Activated CD8-positive, alpha-beta memory T cell treated with anti-CD3 and anti-CD28 coated beads, Interleukin-2, amount 50 U/mL, for 48 hours (primary cell): ENCODE measurements around the gene DUOX2.

Experiments
- DNase-seq: peaks from one replicate; pipeline ENCODE4 v3.0.0-alpha.2; 2020

DUOX2 gene

DNA sequence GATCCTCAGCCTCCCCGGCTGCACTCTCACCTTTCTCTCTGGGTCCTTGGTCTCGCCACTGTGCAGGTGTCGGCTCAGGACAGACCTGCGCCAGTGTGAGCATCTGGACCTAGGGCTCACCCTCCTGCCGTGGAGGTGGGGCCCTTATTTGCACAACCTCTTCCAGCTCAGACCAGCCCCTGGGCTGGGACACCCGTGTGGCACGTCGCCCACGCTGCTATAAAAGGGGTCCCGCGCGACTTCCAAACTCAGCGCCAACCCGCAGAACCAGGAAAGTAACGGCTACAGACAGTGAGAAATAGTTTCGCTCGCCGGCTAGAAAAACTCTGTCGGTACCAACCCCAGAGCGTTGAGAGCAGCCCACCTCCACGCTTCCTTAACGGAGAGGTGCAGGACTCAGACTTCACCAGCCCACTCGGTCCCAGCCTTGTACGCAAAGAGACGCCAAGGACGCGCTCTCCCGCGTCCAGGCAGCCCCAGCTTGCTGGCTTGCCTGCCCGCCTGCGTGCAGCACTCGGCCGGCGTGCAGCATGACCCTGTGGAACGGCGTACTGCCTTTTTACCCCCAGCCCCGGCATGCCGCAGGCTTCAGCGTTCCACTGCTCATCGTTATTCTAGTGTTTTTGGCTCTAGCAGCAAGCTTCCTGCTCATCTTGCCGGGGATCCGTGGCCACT, at the start of gene DUOX2, which contains the start of gene DUOXA2:
Gene DUOX2, minus strand, starts transcription at position 97 of the 675 bp plus-strand sequence. CDS start 761 bp downstream, outside the sequence.
Gene DUOXA2, plus strand, starts transcription at position 251 of the 675 bp plus-strand sequence. Its CDS starts 280 bp downstream, at position 531.
- no peak for DNase-seq

DNA sequence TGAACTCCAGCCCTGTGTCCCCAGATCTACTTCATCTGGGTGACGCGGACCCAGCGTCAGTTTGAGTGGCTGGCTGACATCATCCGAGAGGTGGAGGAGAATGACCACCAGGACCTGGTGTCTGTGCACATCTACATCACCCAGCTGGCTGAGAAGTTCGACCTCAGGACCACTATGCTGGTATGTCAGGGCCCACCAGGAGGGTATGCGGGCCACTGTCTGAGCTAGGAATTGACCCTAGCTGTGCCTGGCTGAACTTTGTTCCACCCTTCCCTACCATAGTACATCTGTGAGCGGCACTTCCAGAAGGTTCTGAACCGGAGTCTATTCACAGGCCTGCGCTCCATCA, 49.5 kb upstream of the DUOX2 start:
- no peak for DNase-seq

DNA sequence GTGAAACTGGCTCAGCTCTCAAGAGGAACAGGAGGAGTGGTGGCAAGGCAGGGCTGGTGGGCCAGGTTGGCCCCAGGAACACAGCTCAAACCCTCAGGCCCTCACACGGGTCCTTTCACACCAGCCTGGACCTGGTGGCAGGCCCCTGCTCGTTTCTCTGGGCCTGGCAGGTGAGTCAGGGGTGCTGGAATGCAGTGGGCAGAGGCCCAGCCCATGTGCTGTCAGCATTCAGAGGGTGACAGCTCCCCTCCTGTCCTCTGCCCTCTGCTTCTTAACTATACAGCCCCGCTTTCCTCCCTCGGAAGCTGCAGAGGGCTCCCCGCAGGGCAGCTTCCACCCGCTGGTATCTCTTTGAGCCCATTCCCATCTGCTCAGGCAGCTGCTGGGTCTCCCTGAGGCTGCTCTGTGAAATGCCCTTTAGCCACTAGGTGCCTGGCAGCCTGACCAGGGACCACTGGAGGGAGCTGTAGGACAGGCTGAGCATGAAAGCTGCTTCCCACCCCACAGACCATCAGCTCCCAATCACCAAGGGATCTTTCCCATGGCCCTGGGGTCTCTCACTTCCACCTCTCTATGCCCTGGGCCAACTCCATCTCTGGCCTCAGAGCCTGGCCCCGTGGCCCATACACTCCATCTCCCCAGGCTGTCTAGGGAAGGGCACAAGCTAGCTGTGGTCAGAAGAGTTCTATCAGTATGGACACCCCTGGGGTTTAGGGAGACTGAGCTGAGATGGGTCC, 49.0 kb upstream of the DUOX2 start:
- peak; percentile 76 for DNase-seq

DNA sequence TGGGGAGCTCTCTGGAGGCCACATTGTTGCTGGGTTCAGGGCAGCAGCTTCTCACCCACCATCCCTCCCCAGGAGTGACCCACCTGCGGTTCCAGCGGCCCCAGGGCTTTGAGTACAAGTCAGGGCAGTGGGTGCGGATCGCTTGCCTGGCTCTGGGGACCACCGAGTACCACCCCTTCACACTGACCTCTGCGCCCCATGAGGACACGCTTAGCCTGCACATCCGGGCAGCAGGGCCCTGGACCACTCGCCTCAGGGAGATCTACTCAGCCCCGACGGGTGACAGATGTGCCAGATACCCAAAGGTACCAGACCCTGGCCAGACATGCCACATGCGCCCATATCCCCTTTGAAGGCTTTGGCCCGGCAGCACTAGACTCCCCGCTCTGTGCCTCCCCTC, 47.7 kb upstream of the DUOX2 start:
- DNase-seq = no peak

DNA sequence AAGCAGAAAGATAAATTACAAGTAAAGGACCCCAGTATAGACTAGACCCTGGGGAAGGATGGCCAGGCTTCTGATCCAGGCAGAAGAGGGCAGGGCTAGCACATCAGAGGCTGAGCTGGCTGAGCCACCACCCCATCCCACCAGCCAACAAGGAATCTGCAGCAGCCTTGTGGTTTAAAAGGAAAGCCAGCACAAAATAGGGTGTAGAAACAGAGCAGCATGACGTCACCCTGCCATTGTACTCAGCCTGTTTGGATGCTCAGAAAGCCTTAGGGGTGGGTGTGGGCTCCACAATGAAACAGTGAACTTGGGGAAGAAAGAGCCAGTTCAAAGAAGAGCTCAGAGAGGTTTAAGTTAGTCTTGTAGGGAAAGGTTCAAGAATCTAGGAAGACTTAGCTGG, 44.0 kb upstream of the DUOX2 start:
- DNase-seq = no peak

DNA sequence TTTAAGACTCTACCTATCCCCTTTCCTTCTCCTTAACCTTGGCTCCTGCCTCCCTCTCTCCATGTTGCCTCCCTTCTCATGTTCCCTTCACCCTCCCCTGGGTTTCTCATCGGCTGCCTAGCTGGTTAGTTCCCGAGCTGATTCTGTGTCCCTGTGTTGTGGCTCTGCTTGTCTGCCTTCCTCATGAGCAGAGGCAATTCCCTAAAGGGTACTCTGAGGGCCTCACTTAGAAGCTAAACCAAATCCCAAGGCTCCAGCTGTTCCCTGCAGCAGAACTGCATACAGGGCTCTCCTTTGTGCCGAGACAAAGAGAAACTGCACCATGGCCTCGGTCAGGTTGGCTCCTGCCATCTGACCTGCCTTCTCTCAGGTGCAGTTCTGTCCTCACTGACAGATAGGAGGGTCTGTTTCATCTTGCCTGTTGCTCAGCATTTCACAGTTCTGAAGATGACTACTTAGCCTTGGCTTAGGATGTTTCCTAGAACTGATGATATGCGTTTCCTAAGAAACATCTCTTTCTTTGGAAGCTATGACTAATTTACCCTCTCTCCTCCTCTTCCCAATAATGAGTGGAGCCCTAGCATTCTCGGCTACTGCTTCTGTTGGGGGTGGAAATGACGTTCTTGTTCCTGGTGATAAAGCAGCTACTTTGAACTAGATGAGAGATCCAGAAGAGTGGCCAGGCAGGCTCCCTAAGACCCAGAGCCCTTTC, 42.9 kb upstream of the DUOX2 start:
- no peak for DNase-seq

DNA sequence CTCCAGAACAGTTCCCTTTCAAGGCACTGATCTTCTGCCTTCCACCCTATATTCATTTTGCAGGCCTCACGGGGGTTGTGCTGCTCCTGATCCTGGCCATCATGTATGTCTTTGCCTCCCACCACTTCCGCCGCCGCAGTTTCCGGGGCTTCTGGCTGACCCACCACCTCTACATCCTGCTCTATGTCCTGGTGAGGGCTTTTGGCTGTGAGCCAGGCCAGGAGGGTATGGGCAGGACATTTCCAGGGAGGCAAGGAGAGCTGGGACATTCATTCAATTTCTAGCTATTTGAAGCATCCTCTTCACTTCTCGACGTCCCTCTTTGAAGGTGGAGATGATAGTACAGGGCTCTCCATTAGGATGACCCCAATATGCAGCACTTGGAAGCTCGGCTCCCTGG, 41.8 kb upstream of the DUOX2 start:
- DNase-seq = no peak

DNA sequence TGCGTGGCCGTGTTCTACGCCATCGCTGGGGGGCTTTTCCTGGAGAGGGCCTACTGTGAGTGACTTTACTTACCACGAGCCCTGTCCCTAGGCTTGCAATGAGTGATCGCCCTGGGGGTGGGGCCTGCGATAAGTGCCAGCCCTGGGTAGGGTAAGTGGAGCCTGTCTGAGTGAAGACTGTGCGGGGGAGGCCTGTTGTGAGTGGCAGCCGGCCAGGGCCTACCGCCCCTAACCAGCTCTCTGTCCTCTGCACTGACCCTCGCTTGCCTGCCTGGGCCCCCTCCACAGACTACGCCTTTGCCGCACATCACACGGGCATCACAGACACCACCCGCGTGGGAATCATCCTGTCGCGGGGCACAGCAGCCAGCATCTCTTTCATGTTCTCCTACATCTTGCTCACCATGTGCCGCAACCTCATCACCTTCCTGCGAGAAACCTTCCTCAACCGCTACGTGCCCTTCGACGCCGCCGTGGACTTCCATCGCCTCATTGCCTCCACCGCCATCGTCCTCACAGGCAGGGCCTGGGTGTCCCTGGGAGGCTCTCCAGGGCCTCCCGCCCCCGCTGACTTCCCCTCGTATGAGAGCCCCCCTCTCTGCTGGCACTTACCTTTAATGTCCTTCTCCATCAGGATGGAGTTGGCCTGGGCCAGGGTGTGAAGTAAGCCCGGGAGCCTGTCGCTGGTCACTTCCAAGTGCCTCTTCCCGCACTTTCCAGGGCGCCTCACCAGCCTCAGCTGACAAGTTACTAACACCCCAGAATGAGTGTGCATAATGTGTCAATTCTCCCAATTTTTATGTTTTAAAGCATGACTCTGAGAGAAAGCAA, 38.2 kb upstream of the DUOX2 start:
- no peak for DNase-seq

DNA sequence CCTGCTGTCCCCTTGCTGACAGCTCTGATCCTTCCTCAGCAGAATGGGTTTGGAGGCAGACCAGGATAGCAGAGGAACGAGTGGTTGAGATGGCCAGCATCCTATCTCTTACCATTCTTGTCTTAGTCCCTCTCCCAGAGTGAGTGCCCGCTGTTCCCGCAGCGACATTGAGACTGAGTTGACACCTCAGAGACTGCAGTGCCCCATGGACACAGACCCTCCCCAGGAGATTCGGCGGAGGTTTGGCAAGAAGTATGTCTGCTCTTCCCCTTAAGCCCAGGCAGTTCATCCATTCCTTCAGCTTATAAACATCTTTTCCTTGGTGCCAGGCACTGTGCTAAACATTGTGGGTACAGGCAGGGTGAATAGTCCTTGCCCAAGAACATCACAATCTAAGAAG, 37.0 kb upstream of the DUOX2 start:
- no peak for DNase-seq

DNA sequence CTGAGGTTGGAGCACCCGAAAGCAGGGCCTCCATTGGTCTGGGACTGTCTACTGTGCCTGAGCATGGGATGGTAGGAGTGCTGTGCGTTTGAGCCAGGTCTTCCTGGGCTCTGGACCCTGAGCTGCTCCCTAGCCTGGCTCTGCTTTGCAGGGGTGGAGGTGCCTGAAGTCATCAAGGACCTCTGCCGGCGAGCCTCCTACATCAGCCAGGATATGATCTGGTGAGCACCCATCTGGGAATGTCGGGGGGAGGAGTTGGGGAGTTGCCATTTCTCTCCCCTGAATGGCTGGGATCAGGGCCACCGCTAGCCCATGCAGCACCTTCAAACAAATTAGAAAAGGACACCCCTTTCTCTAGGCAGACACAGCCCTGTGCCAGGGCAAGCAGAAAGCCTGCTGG, 36.5 kb upstream of the DUOX2 start:
- no peak for DNase-seq

DNA sequence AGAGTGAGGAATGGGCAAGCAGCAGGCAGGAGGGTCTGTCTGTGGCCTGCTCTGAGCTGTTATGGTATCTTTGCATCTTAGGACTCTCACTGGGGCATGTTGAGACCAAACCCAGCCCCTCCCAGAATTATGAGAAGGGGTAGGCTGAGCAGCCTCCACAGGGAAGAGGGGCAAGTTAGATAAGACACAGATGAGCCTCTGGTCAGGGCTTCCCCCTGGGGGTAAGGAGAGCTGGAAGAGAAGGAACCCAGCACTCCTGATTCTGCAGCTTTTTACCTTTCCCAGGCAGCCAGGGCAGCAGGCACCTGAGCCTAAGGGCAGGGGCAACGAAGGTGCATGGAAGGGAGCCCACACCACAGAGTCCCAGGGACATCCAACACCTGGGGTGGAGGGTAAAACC, 35.1 kb upstream of the DUOX2 start:
- no peak for DNase-seq

DNA sequence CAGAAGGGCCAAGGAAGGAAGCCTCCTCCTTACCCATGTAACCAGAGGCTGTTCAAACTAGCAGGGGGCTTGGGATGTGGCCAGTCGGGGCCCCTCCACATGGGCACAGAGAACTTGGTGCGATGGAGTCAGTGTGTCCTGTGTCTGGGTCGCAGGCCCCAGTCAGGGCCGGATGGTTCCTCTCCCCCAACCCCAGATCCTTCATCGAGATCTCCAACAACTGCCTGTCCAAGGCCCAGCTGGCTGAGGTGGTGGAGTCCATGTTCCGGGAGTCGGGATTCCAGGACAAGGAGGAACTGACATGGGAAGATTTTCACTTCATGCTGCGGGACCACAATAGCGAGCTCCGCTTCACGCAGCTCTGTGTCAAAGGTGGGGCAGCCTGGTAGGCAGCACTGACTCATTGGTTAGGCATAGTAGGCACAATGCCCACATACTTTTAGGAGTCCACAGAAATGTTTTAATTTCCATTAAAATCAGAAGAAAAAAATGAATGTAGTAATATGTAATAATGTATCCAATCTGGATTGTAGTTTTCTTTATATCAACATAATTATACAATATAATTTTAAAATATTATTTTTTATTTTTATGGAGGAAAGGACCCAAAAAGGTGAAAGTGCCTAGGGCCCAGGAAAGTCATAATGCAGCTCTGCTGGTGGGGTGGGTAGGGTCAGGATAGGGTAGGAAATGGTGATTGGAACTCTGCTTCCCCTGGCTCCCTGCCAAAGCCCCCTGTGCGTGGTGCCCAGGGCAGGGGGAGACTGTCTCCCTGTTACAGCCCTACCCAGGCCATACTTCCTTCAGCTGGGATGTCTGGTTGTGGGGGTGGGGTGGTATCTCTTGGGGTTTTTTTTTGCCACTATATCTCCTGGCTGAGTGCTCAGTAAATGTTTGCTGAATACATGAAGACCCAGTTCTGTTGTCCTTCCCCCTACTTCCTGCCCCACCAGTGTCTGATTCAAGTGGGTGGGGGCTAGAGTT, 34.4 kb upstream of the DUOX2 start:
- no peak for DNase-seq

DNA sequence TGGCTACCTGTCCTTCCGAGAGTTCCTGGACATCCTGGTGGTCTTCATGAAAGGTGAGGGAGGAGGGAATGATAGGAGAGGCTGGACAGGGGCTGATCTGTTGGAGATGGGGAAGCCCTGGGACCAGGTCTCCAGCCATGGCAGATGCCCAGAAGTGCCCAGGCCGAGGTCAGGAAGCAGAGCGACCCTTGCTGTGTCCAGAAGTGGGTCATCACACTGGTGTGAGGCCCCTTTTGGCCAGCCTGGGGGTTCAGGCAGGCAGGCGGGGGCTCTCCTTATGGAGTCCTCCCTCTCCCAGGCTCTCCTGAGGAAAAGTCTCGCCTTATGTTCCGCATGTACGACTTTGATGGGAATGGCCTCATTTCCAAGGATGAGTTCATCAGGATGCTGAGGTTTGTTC, 33.6 kb upstream of the DUOX2 start:
- DNase-seq = no peak

DNA sequence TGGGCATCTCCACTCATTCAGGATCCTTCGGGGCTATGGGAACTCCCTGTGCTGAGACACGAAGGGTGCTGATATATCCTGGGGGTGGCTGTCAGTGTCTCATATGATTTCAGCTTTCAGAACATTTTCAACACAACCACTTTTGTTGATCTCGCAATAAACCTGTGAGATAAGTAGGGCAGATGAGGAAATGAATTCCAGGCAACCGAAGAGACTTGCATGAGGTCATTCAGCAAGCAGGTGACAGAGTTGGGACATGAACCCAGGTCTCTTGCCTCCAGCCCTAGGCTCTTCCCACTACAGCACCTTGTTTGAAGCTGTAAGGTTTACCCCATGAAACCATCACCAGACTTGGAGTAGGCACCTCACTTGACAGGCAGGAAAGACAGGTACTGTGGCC, 32.4 kb upstream of the DUOX2 start:
- no peak for DNase-seq

DNA sequence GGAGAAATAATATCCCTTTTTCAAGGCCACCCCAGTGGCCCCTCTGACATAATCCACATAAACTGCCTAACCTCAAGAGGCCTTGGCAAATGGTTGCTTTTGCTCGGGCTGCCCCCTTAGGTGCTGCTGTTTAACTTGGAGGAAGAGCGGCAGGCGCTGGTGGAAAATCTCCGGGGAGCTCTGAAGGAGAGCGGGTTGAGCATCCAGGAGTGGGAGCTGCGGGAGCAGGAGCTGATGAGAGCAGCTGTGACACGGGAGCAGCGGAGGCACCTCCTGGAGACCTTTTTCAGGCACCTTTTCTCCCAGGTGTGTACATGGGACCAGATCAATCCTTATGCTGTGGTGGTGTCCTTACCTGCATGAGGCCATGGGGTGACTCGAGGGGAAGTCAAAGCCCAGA, 30.8 kb upstream of the DUOX2 start:
- no peak for DNase-seq

DNA sequence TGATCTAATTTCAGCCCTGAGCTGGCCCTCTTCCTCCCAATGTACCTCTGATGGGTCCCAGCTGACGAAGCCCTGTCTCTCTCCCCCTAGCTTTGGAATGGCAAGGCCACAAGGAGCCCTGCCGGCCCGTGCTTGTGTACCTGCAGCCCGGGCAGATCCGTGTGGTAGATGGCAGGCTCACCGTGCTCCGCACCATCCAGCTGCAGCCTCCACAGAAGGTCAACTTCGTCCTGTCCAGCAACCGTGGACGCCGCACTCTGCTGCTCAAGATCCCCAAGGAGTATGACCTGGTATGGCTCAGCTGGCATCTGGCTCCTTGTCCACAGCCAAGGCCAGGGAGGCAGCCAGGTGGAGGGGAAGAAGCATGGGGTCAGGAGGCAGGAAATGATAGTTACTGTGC, 30.0 kb upstream of the DUOX2 start:
- DNase-seq = no peak

DNA sequence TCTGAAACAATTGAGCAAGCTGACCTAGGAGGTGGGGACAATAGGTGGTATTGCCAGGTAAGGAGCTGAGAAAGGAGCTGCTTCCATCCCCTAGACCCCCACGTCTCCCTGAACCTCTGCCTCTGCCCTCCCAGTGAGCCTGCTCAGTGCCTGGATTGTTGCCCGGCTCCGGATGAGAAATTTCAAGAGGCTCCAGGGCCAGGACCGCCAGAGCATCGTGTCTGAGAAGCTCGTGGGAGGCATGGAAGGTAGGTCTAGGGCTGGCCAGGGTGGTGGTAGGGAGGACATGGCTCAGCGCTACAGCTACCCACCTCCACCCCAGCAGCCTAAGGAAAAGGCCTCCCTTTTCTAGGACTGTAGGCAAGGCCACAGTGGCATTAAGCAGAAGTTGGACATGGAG, 29.1 kb upstream of the DUOX2 start:
- DNase-seq = no peak

DNA sequence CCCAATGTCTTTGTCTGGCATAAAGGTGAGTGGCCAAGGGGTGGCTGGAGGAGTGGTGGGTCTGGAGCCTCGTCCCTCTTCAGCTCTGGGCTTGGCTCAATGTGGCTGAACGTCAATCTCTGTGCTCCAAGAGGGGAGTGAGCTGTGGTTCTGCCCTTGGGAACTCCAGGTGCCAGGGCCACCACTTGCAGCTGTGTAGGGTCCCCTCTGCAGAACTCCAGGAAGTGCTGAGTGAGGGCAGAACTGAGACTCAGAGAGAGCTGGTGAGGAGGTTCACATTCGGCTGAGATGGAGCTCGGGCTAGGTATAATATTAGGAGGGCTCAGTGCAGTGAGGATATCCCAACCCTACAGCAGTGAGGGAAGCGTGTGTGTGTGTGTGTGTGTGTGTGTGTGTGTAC, 27.4 kb upstream of the DUOX2 start:
- DNase-seq = no peak

DNA sequence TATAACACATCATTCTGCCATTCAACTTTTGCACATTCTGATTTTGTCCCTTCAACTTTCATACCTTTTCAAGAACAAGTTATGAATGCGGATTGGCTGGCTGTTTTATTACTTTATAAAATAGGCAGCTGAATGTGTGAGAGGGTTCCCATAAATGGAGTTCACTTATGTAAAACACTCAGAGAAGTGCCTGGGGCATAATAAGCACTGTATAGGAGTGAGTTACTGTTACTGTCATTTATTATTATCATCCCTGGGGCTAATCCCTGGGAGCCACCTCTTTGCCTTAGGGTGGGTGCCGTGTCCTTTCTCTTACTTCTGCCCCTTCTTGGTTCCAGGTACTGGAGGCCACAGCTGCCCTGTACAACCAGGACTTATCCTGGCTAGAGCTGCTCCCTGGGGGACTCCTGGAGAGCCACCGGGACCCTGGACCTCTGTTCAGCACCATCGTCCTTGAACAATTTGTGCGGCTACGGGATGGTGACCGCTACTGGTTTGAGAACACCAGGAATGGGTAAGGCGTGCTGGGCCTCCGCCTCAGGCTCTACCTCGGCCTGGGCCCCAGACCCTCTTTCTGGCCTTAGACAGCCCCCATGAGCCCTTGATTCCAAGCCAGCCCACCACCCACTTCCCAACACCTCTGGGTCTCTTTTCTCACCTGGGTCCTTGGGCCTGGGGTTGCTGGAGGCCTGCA, 26.7 kb upstream of the DUOX2 start:
- DNase-seq = no peak

DNA sequence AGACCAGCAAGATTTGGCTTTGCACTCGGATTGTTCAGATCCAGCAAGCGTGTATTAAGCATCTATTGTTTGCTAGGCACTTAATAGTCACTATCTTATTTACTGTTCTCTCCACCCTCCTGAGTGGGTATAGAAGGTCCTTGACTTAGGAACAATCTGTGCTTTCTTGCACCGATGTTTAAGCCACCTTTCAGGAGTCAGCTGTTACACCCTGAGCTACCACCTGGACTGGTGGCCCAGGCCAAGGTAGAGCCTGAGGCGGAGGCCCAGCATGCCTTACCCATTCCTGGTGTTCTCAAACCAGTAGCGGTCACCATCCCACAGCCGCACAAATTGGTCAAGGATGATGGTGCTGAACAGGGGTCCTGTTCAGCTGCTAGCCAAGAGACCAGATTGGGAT, 25.8 kb upstream of the DUOX2 start:
- DNase-seq = no peak
